ENCODE data around the gene NYNRIN. TPM values are rescaled to one million over a fixed set of nuclear protein-coding genes. Genes with fewer than 3 reads are reported as not detected.

Gene NYNRIN
- total RNA-seq, 1 donor from 2014 or later: 5.0 TPM

DNA sequence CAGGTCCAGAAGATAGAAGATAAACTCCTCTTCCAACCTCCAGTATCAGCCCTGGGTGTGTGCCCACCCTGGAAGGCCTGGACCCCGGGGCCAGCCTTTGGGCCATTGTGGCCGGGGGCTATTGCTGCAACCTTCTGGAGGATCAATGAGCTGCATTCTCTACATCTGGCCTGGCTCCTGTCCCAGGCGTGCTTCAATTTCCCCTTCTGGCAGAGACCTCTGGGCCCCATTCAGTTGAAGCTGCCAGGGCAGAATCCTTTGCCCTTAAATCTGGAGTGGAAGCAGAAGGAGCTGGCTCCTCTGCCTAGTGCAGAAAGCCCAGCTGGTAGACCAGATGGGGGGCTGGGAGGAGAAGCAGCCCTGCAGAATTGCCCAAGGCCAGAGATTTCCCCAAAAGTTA lies 10.0 kb downstream of the NYNRIN start:
- intact Hi-C loops (cut with DNase I): no loop called here
- DNase-seq (ENCODE audit: low spot score): no peak

GRCh38 chr14:24409192-24409591 lies 10.4 kb downstream of the NYNRIN start:
- no peak for DNase-seq (ENCODE audit: low spot score)
- intact Hi-C loops (cut with DNase I): no loop called here

DNA sequence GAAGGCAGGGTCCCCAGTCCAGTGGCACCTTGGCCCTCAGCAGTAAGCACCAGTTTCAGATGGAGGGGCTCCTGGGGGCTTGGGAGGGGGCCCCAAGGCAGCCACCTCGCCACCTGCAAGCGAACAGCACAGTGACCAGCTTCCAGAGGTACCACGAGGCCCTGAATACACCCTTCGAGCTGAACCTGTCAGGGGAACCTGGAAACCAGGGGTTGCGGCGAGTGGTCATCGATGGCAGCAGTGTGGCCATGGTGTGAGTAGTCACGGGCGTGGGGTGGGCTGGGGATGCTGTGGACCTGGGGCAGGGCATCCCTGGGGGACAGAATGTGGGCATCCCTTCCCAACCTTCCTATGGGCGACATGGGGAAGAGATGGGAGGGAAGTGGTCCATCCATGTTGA lies 11.2 kb downstream of the NYNRIN start:
- intact Hi-C loops (cut with DNase I): no loop called here
- no peak for DNase-seq (ENCODE audit: low spot score)

DNA sequence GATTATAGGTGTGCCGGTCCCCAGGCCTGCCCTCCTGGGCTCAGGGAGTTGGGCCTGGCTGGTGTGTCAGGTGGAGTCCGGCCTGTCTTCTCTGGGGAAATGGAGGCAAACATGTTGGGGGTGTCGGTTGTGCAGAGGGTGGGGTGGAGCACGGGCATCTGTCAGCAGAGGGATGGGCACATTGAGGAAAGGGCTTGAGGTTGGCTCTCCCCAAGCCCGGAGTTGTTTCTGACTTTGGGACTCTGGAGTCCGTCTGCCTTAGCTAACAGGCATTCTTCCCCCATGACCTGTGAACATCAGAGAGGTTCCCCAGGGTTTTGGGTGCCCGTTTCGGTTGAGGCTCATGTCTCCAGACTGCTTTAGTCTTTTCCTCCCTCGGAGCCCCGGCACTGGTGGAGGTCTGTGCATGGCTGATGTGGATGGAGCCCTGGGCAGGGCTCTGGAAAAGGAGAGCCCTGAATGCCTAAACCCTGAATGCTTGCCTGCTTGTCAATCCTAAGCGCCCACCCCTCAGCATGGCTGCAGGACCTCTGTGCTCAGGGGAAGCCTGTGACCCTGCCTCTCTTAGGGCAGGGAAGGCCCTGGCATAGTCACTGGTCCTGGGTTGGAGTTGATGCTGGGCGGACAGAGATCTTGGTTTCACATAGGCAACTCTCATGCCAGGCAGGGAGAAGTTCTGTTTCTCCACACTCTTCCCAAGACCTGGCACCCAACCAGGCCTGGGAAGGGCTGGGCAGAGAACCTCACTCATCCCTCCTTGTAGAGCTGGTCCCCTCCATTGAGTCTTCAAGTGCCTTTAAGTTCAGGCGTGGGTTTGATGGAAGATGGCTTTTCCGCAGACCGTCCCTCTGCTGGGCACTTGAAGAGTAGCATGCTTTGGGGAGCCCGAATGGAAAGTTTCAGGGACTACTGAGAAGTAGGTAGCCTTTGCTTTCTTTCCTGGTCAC lies 12.9 kb downstream of the NYNRIN start:
- no peak for DNase-seq (ENCODE audit: low spot score)
- intact Hi-C loops (cut with DNase I): no loop called here

GRCh38 chr14:24414077-24414476 lies 15.3 kb downstream of the NYNRIN start:
- intact Hi-C loops (cut with DNase I): no loop called here
- DNase-seq (ENCODE audit: low spot score): no peak

GRCh38 chr14:24414732-24415420 lies 16.1 kb downstream of the NYNRIN start:
- no peak for DNase-seq (ENCODE audit: low spot score)
- intact Hi-C loops (cut with DNase I): no loop called here

GRCh38 chr14:24415421-24416253 lies 16.8 kb downstream of the NYNRIN start:
- intact Hi-C loops (cut with DNase I): no loop called here
- no peak for DNase-seq (ENCODE audit: low spot score)

DNA sequence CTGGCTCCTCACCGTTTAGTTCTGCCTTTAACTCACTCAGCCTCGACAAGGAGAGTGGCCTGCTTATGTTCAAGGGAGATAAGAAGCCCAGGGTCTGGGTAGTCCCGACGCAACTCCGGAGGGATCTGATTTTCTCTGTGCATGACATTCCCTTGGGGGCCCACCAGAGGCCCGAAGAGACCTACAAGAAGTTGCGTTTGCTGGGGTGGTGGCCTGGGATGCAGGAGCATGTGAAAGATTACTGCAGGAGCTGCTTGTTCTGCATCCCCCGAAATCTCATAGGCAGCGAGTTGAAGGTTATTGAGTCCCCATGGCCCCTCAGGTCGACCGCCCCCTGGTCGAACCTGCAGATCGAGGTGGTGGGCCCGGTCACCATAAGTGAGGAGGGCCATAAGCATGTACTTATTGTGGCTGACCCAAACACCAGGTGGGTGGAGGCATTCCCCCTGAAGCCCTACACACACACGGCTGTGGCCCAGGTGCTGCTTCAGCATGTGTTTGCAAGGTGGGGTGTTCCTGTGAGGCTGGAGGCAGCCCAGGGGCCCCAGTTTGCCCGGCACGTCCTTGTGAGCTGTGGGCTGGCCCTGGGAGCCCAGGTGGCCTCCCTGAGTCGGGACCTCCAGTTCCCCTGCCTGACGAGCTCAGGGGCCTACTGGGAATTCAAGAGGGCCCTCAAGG lies 17.6 kb downstream of the NYNRIN start:
- intact Hi-C loops (cut with DNase I): no loop called here
- DNase-seq (ENCODE audit: low spot score): no peak

GRCh38 chr14:24416932-24417619 lies 18.3 kb downstream of the NYNRIN start:
- no peak for DNase-seq (ENCODE audit: low spot score)
- intact Hi-C loops (cut with DNase I): no loop called here

DNA sequence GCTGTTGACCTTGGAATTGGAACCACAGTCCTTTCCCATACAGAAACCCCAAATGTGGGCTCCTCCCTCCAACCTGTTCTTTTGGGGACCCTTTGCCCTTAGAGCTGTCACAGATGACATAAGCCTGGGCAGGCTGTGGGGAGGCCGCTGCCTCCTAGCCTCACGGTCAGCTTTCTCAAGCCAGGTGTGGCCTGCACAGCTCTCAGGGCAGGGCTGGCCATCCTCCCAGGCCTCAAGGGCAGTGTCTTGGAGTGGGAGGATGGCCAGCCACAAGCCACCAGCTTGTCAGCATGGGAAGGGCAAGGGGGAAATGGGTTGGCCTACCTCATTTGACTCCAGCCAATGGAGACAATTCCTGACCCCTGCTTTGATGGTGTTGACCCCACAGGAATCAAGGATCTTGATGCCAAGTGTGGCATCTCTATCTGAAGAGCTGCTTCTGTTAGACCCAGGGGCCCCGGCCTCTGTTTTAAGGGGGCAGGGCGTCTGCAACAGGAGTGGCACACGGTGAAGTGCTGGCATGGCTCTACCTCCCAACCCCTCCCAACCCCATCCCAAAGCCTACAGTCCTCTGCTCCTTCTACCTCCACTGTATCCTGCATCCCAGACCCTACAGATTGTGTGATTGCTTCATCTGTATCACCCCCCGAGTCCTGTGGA lies 19.2 kb downstream of the NYNRIN start:
- DNase-seq (ENCODE audit: low spot score): no peak
- intact Hi-C loops (cut with DNase I): no loop called here

DNA sequence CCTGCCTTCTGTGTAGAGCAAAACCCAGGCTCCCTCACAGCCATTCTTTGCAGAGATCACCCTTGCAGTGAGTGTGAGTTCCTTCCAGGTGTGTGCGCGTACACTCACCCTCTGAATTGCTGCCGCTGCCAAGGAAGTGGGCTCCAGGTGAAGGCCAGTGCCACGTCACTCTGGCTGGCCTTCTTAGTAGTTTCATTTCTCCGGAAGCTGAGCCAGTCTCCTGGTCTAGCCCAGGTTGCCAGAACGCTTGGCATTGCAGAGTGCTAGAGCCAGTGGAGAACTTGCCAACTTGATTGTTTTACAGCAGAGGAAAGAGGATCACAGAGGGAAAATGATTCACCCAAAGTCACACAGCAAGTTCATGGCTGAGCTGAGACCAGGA lies 19.7 kb downstream of the NYNRIN start:
- intact Hi-C loops (cut with DNase I): no loop called here
- no peak for DNase-seq (ENCODE audit: low spot score)

GRCh38 chr14:24422261-24422660 lies 23.5 kb downstream of the NYNRIN start:
- DNase-seq (ENCODE audit: low spot score): no peak

DNA sequence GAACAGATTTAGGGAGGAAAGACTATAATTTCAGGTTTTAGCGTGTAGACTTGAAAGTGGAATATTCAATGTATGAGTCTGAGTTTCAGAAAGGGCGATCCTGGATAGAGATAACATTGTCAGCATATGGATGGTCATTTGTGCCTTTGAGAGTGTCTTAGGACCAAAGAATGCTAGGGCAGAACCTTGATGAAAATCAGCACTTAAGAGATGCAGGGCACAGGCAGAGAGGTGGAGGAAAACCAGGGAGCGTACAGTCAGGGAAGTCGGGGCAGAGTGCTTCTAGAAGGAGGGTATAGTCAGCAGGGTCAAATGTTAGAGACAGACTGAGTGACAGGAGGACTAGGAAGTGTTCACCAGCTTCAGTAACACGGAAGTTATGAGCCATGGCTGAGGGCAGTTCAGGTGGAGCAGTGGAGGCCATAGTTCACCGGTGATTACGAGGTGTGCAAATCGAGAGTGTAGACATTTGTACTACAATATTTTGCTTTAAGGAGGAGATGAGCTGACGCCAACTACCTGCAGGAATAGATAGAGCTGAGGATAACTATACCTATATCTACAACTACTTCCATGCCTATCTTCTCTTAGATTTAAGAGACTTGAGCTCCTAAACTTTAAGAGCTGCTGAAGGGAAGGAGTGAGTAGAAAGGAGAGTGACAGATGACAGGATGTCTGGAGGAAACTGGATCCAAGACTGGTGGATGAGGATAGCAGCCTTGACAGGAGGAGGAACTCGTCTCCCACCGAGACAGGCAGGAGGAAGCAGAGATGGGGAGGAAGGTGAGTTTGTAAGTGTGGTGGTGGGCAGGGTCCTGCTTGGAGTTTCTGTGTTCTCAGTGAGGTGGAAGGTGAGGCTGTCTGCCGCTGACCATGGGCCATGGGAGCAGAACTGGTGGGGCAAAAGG lies 24.1 kb downstream of the NYNRIN start:
- intact Hi-C loops (cut with DNase I): no loop called here
- DNase-seq (ENCODE audit: low spot score): no peak

More at GRCh38 chr14:24422261-24422660, 23.5 kb downstream of the NYNRIN start:
- intact Hi-C loops (cut with DNase I): no loop called here

GRCh38 chr14:24425704-24426103 lies 26.9 kb downstream of the NYNRIN start:
- intact Hi-C loops (cut with DNase I): no loop called here
- DNase-seq (ENCODE audit: low spot score): no peak

DNA sequence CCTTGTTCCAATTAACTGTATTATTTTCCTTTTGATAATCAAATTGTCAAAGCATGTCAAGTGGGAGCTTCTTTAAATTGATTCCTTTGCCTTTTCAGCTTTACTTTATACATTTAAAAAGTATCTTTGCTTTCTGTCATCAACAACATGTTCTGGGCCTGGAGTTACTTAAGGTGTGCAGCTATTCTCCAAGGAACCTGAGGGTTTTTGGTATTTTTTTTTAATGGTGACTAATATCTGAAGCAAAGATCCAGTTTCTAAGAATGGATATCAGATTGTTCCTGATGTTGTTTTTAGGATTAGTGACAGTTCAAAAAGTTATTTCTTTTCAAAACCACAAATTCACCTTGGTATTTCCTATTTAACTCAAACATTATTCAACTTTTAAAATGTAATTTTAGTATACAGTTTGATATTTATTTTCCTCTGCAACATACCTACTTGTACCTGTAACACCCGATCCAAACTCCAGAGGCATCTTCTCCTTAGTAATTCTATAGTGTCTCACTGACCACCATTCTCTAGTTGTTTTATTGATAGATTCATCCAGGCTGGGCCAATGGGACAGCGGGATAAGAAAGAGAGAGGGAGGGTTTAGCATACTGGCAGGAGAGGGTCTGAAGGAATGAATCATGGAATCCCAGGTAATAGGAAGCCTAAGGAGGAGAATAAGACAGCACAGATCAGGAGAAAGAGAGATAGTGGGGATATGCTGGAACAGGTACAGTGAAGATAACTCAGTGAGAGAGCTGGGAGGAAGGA lies 27.5 kb downstream of the NYNRIN start:
- intact Hi-C loops (cut with DNase I): no loop called here

GRCh38 chr14:24426912-24427536 lies 28.2 kb downstream of the NYNRIN start:
- DNase-seq (ENCODE audit: low spot score): no peak
- intact Hi-C loops (cut with DNase I): no loop called here

More for the DNA sequence above, 27.5 kb downstream of the NYNRIN start:
- no peak for DNase-seq (ENCODE audit: low spot score)

All from cardiac septum (tissue), 1 donor.